GM19035 (cell line): Measurements from ENCODE around the gene HMX1.

Experiments
- ATAC-seq: cut with Tn5 transposase; IDR thresholded peaks from one replicate; pipeline ENCODE4 v1.9.1; 2021; ENCODE audit not compliant: unreplicated experiment

The HMX1 gene

DNA sequence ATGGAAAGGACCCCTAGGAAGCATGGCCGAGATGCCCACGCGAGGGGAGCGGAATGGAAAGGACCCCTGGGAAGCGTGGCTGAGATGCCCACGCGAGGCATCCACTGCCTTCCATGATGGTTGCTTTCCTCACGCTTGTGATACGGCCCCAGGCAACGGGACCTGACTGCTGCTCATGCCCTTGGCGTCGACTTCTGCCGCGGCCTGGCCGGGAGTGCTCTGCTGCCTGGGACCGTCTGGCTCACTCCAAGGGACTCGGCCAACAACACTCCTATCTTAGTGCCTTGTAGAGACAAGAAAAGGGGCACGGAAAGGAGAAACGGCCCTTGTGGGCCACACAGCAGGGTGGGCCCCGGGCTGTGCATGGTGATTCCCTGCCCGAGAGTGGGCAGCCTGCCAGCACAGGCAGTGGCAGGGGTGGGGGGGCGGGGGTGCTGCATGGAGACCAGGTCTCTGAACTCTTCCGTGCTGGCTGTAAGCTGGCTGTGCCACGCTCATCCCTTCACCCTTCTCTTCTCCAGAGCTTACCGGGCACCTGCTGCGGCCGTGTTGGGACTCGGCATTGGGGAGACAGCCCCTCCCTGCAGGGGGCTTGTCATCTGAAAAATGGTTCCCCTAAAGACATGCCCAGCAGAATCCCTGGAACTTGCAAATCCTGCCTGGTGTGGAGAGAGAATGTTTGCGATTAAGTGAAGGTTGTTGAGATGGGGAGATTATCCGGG, 38.6 kb upstream of the HMX1 start:
- no peak for ATAC-seq

DNA sequence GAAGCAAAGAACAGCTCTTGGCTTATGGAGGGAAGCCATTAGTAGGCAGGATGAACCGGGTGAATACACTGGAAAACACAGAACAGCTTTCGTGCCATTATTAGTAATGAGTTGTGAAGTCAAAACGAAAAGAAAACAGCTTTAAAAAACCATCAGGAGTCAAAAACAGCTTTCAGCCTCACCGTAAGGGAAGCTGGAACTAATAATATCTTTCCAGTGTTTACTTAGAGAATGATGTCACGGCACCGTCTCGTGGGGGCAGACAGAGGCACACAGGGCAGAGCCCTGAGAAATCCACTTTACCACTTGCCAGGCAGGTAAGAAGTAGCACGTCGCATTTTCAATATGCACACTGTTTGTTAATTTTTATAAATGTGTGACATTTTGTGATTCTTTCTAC, 37.9 kb upstream of the HMX1 start:
- no peak for ATAC-seq

DNA sequence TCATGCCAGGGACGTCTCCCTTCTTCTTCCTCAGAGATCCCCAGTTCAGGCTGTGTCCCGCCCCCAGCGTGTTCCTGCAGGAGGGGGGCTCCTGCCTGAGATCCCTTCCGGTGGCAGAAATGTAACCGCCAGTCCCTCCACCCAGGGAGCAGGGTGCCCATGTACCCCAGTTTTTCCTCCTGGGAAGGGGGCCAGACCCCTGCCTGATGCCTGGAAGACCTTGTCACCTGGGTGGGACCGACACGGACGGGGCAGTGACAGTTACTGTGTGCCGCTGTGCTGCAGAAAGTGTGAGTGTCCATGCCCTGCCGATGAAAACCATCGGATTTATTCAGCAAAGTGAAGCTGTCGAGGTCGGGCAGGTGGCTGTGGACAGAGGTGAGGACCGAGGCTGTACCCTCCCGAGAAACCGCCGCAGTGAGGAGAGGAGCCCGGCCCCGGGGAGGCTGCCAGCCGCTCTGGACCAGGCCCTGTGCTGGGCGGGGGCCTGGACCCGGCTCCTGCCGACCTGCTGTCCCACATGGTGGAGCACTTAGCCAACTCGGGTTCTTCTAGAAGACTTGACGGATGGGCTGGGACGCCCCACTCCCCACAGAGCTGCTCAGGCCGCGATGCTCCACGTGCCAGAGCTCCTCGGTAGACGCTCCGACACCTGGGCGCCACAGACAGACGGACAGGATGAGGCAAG, 36.7 kb upstream of the HMX1 start:
- ATAC-seq = no peak

DNA sequence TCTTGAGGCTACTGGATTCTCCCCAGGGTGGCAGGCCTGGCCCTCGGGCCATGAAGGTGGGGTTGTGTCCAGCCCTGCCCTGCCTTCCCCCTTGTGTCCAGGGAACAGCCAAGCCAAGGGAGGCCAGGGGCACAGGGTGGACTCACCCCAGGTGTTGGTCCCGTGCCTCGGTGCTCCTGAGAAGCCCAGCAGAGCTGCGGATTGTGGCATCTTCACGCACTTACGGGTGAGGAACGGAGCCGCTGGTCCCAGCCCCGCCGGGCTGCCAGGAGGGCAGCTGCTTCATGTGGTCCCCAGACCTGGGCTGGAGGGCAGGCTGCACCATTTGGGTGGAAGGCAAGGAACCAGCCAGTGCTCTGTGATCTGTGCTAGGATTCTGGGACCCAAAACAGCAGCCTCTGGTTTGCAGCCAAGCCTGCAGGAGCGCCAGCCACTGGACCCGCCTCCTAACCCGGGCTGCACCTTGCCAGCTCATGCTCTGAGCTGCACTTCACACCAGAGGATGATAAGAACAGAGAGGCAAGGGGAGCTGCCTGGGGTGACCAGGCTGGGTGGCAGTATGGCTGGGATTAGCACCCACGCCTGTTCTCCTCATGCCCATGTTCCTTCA, 36.1 kb upstream of the HMX1 start:
- ATAC-seq = no peak

DNA sequence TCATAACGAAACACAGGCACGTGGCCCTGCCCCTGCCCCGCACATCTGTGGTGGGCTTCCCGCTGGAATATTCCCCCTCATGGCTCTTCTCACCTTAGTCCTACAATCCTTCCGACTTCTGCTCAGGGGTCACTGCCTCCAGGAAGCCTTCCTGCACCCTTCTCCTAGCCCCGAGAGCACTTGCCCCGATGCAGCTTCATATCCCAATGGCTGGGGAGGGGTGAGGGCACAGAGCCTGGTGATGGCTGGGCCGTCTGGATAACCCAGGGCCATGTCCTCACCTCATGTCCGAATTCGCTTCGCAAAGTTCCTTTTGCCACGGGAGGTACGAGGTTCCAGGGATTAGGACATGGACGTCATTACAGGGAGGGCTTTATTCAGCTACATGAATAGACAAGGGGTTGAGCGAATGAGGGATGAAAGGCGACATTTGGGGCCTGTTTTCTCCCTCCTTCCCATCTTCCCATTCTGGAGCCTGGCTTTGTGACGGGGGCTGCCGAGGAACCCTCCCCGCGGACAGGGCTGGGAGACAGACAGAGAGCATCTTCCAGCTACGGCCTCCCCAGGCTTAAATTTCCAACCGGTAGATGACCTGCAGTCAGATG, 35.5 kb upstream of the HMX1 start:
- no peak for ATAC-seq

DNA sequence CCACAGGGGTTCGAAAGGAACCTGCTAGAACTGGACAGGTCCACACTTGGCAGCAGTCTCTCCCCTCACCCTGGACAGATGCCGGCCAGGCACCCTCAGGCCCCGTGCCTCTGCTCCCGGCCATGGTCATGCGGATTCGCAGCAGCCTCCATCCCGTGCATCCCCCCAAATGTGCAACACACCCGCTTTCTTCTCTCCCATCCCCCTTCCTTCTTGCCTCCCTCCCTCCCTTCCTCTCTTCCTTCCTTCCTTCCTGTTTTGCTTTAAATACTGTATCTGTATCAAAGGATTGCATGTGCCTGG, 35.0 kb upstream of the HMX1 start:
- ATAC-seq = no peak

DNA sequence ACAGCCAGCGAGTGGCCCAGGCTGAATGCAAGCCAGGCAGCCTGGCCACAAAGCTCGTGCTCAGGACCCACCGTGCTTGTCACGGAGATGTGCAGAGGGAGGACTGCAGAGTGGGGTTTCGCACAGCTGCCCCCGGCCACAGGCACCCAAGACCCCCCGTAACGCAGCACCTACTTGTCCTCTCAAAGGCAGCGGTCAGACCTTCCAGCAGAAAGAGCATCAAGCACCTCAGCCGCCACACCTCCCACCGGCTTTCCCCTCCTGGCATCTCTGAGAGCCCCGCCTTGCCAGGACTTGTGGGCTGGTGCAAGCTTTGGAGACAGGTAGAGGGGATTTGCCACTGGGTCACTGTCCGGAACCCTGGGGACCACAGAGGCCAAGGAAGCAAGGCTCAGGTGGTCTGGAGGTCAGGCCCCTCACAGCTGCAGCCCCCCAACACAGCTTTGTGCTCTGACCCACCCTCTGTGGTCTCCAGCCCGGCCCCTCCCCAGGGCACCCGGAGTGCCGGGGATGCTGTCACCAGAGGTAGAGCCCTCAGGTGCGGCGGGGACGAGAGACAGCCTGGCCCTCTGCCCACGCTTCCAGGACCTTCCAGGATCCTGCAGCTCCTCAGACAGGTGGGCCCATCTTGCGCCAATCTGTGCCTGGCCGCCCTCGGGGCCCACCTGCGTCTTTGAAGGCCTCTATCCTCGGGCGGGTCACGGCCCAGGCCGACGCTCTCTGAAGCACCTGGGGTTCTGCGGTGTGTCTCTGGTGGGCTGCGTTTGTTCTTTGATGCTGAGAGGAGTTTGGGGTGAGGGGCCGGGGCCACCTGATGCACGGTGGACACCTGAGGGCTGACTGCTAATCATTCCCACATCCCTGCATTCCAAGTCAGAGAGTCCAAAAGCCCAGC, 34.4 kb upstream of the HMX1 start:
- ATAC-seq = no peak

DNA sequence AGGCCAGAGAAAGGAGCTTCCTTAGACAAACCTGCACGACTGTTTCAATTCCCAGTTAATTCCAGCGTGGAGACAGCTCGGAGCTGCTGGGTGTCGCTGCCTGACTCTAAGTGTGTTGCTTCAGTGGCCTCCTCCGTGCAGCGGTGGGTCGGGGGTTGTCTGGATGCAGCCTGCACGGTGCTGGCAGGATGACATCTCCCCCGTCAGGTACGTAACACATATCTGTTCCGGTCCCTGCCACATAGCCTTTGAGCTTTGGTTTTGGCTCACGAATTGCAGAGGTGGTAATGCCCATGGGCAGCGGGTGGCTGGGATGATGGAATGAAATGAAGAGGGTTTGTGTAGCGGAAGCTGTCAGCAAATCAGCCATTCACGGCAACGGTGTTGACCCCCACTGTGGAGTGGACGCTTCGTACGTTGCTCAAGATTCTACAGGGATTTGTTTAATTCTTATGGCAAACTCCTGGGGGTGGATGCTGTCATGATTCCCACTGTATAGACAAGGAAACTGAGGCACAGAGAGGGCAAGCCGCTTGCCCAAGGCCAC, 33.7 kb upstream of the HMX1 start:
- ATAC-seq = no peak

DNA sequence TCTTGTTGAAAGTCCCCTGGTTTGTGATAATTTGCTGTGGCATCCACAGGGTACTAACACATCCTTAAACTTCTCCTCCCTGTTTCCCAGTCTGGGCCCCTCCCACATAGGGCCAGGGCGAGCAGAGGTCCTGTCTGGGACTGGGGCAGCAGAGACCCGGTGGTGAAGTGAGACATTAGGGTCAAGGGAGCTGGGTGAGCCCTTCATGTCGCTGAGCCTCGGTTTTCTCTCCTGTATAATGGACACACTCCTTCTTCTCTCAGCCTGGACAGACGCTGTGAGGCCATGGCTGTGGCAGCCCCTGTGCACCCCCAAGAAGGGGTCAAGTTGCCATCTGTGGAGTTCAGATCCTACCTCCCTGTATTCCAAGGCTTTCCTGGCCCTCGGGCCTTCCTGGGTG, 33.0 kb upstream of the HMX1 start:
- ATAC-seq = no peak

DNA sequence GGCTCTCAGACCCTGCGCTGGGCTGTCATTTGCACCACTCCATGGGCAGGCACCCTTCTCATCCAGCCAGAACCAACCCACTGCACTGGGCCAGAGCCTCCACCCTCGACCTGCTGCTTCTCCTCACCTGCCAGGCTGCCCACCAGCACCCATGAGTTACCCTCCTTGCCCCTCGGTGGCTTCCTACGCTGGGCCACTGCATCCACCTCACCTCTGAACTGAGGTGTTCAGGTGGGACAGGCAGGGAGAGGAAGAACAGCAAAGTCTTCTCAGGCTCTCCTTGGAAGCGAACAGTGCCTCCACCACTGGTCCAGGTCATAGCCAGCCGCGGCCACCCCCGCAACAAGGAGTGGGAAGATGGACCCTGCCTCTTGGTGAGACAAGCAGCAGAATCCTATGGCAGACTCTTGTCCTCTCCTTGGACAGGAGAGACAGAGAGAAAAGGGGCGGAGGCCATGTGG, 32.4 kb upstream of the HMX1 start:
- ATAC-seq = no peak

DNA sequence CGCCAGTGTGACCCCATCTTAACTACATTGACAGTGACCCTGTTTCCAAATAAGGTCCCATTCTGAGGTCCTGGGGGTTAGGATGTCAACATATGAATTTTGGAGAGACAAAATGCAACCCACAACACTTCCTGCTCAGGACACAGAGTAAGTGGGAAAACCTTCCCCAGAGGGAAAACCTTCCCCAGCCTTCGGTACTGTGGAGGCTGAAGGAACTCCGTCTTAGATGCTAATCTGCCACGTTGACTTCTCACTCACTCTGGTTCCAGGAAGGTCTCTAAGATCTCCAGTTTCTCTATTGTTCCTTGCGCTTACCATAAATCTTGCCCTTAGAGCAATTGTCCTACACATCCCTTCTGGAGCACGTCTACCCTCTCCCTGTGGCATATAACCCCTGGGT, 29.7 kb upstream of the HMX1 start:
- no peak for ATAC-seq

DNA sequence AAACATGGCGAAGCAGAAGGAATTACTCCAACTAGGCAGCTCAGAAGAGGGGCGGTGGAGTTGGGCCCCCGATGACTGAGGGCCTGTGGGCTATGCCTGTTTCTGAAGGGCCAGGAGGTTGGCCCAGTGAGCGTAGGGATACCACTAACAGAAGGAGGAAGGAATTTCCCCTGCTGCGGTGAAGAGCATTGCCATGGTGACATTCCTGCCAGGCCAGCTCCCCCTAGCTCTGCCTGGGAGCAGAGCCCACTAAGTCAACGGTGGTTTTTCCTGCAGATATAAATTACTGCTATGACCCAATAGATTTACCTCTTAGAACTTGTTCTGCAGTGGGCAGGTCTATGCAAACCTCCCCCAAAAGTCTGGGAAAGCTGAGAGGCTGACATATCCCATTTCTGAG, 28.9 kb upstream of the HMX1 start:
- ATAC-seq = no peak

DNA sequence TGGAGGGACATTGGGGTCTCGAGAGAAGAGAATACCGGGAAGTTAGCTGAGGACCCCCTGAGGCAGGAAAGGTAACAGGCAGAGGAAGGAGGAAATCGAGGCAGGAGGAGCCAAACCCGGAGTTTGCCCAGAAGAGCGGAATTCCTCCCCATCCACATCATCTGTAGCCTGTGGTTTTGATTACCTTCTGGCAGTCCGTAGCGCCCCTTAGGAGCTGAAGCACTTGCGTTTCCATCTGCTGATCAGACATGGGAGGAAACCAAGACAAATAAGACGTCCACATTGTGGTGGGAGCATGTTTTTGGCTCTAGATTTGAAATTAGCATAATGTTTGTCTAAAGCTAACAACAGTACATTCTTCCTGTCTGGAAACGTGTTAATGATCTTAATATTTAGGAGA, 26.8 kb upstream of the HMX1 start:
- no peak for ATAC-seq

DNA sequence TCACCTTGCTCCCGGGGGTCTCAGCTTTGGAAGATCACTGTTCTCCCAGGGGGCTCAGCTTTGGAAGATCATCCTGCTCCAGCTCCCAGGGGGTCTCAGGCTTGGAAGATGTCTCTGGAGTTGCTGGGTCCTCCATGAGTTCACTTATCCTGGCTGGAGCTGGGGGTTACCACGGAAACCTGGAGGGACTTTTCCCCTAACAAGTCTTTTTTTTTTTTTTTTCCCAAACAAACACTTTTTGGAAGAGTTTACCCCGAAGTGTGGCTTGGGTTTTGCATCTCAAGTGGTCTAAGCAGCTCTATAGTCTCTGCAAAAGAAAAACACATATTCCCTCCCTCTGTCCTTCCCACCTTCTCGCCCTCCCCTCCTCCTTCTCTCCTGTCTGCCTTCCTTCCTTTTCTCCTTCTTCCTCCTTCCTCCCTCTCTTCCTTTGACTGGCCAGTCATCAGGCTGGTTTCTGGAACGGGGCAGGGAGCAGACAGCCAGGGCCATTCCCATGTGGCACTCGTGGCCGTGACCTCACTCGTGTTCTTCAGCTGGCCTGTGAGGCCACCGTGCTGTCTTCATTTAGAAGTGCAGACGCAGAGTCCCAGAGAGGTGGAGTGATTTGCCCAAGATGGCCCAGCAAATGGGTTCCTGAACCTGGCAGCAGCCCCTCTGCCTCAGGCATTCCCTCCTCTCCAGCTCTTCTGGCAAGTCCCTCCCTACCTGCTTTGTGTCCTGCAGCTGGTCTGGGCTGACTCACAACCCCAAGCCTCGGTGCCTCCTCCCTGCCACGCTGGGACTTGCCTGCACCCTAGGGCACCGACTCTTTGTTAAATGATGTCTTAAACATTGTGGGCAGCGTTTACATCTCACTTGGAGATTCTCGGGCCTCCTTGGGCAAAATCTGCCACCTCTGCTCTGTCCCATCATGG, 25.9 kb upstream of the HMX1 start:
- ATAC-seq = no peak

DNA sequence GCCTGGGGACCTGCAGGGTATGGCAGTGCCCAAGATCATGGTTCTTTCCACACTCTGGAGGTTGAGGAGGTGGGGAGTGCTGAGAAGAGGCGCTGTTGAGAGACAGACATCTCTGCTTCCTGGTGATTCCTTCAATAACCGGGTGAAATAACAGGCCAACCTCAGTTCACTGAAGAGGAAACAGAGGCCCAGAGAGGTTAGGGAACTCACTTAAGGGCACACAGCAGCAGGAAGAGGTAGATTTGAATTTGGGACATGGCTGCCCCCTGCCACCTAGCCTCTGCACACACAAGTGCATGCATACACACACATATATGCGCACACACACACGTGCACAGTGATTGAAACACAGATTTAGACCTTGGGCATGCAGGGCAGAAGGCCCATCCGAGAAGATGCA, 24.9 kb upstream of the HMX1 start:
- ATAC-seq = no peak

DNA sequence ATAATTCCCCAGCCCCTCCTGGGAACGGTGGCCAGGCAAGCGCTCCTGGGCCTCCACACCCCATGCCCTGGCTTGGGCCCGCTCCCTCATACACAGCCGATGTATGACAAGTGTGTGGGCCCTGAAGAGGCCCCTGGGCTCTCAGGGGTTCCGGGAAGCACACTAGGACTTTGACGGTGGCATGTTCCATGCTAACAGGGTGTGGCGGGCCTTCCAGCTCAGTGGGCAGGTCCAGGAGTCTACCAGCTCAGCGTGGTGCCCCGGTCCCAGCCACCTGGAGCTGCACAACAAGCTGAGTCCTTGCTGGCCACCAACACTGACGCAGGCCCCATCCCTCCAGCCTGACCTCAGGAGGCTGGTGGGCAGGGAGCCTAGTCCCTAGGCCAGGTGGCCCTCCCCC, 24.4 kb upstream of the HMX1 start:
- no peak for ATAC-seq

DNA sequence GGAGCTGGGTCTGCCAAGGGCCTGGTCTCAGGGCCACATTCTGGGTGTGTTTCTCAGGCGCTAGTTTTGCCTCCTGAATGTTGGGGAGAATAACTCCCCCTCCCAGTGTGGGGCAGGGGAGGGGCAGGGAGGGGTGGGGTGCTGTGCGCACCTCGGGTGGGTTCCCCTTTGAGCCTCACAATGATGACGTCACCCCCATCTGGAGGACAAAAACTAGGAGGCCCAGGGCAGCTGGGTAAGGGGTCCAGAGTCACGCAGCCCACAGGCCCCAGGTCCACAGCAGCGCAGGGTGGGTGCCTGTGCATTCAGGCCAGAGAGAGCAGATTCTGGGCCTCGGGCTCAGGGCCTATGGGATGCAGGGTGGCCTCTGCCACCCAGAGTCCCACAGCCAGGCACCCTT, 23.7 kb upstream of the HMX1 start:
- no peak for ATAC-seq

DNA sequence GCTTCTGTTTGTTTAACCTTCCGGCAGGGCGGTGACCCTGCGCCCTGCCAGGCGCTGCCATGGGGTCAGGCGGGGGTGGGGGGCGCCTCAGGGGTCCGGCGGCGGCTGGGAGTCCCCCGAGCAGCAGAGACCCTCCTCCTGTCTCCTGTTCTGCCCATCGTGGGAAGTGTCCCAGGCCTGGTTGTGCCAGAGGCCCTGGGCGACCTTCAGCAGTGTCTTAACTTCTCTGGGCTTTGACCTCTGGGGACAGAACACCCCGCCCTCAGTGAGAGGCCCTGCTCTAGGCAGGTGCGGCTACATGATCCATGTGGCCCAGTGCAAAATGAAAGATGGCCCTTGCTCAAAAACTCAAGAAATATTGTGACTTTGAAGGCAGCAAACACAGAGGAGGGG, 22.8 kb upstream of the HMX1 start:
- ATAC-seq = no peak

DNA sequence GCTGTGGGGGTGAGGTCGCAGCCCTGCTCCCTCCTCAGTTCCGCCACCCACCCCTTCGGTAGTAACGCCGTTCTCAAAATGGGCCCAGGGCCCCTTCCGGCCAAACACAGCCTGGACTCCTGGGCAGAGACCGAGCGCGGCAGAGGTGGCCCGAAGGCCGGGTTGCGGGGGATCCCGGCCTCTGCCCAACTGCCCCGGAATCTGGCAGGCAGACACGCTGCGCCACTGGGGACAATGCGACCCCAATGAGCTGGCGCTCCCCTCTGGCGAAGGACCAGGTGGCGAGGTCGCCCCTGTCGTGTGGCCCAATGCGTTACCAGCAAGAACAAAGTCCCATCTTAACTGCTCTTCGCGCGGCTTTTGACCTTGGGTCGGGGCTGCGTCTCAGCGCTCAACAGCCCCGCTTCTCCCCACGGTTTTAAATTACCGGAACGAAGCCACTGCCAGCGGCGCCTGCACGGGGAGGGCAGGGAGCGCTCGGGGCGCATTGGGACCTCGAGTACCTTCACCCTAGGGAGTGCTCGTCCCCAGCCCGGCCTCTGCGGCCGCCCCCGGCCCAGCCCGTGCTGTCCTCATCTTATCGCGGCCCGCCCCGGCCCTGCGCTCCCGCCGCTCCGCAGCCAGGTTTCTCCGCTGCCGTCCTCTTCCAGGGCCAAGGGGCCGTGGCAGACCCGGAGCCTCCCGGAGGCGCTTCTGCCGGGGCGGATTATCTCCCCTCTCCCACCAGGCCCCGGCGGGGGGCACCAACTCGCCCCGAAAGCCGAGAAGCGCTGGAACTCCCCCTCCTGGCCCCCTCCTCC, 22.2 kb upstream of the HMX1 start:
- ATAC-seq = no peak
